Suprapubic skin (tissue), 3 donors: ENCODE measurements around the gene SRRT.

ENCODE experiments used
- CTCF ChIP-seq, 2 donors: fragments of 200-600 bp in 1 of 2; fragments of 450-650 bp in 1 of 2; sonication (generic) in 1 of 2; IDR thresholded peaks; one replicate each; pipeline ENCODE4 v1.5.1; 2016 to 2019; ENCODE audit warnings: antibody characterized with exemption in 2 of 2, mild to moderate bottlenecking in 1 of 2, moderate library complexity in 1 of 2
- POLR2AphosphoS5 ChIP-seq, 3 donors: sonication (generic); formaldehyde crosslinking; IDR thresholded peaks; one replicate each; pipeline ENCODE4 v1.6.1; 2017; ENCODE audit warnings: antibody characterized with exemption in 3 of 3

- no peak for TF ChIP-seq POLR2AphosphoS5 (IDR thresholded peaks at IDR 0.05)
- no peak for TF ChIP-seq CTCF (IDR thresholded peaks at IDR 0.05)
Measured at GRCh38 chr7:100895701-100895955, 20.7 kb downstream of the SRRT start, which contains the start of gene ACHE.
